ENCODE results near the gene VENTX.

Gene VENTX

GRCh38 chr10:133235265-133235855 is 2.3 kb upstream of the VENTX start:
- DNase-seq (ENCODE audit: low read depth, low spot score): no peak
- ChIA-PET POLR2A (no interaction called here), CTCF (no interaction called here)
- H3K4me3 ChIP-seq (ENCODE audit: low read depth, low read length): no peak overlapping the region
- no peak for TF ChIP-seq CTCF (IDR thresholded peaks at IDR 0.05; ENCODE audit: insufficient read depth, low read length, missing control alignments)

- ChIA-PET CTCF (no interaction called here), POLR2A (no interaction called here)
- no peak overlapping the region for H3K4me3 ChIP-seq (ENCODE audit: low read depth, low read length)
- TF ChIP-seq CTCF (IDR thresholded peaks at IDR 0.05; ENCODE audit: insufficient read depth, low read length, missing control alignments): no peak
- no peak for DNase-seq (ENCODE audit: low read depth, low spot score)
Measured at GRCh38 chr10:133235932-133236331, 1.7 kb upstream of the VENTX start.

- DNase-seq (ENCODE audit: low read depth, low spot score): no peak
- TF ChIP-seq CTCF (IDR thresholded peaks at IDR 0.05; ENCODE audit: insufficient read depth, low read length, missing control alignments): no peak
- H3K4me3 ChIP-seq (ENCODE audit: low read depth, low read length): no peak overlapping the region
- CTCF ChIA-PET: no interaction called here
- POLR2A ChIA-PET: no interaction called here
Measured at GRCh38 chr10:133236401-133237240, 1.0 kb upstream of the VENTX start.

- TF ChIP-seq CTCF (IDR thresholded peaks at IDR 0.05; ENCODE audit: insufficient read depth, low read length, missing control alignments): no peak
- no peak overlapping the region for H3K4me3 ChIP-seq (ENCODE audit: low read depth, low read length)
- POLR2A ChIA-PET: no interaction called here
- DNase-seq (ENCODE audit: low read depth, low spot score): no peak
- CTCF ChIA-PET: no interaction called here
Measured at GRCh38 chr10:133237241-133237587, 441 bp upstream of the VENTX start.

GRCh38 chr10:133238466-133238804 is 780 bp downstream of the VENTX start:
- DNase-seq (ENCODE audit: low read depth, low spot score): no peak
- H3K4me3 ChIP-seq (ENCODE audit: low read depth, low read length): no peak overlapping the region
- CTCF ChIA-PET: no interaction called here
- POLR2A ChIA-PET: no interaction called here
- TF ChIP-seq CTCF (IDR thresholded peaks at IDR 0.05; ENCODE audit: insufficient read depth, low read length, missing control alignments): no peak

- POLR2A ChIA-PET: no interaction called here
- CTCF ChIA-PET: no interaction called here
- H3K4me3 ChIP-seq (ENCODE audit: low read depth, low read length): no peak overlapping the region
- no peak for TF ChIP-seq CTCF (IDR thresholded peaks at IDR 0.05; ENCODE audit: insufficient read depth, low read length, missing control alignments)
- DNase-seq (ENCODE audit: low read depth, low spot score): no peak
Measured at GRCh38 chr10:133239990-133240389, 2.3 kb downstream of the VENTX start.
